Measurements from ENCODE around the gene JAM2. TPM values are rescaled to one million over a fixed set of nuclear protein-coding genes. Genes with fewer than 3 reads are reported as not detected.

JAM2 gene
- total RNA-seq, 1 donor from 2014 or later: 29.7 TPM

DNA sequence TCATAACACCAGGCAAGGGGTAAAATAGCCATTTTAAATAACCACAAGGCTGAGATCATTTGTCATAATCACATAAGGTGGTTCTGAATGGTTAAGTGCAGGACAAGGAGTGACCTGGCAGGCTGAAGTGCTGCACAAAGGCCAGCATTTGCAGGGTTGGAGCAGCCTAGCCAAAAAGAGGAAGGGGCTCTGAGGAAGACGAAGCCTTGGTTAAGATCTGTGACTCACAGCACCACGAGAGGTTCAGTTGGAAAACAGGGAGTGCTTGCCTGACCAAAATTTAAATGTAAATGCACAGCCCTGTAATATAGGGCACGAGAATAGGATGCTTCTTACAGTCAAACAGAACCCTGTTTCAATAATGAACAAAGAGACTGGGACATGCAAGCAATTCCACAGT, 83.6 kb downstream of the JAM2 start:
- Mint-ChIP-seq H3K9me3 (no peaks in the 10 kb centered on the region), H3K27me3 (ENCODE audit: low read depth) (no peaks in the 10 kb centered on the region), H3K4me1 (peaks cover 5% of the 10 kb centered on the region), H3K36me3 (ENCODE audit: low read depth) (peaks cover 25% of the 10 kb centered on the region), H3K4me3 (no peak overlapping the region), H3K27ac (ENCODE audit: unreplicated experiment) (no peak overlapping the region)
- no peak for DNase-seq (ENCODE audit: low read depth, low spot score)
- TF ChIP-seq, protein P1, sequence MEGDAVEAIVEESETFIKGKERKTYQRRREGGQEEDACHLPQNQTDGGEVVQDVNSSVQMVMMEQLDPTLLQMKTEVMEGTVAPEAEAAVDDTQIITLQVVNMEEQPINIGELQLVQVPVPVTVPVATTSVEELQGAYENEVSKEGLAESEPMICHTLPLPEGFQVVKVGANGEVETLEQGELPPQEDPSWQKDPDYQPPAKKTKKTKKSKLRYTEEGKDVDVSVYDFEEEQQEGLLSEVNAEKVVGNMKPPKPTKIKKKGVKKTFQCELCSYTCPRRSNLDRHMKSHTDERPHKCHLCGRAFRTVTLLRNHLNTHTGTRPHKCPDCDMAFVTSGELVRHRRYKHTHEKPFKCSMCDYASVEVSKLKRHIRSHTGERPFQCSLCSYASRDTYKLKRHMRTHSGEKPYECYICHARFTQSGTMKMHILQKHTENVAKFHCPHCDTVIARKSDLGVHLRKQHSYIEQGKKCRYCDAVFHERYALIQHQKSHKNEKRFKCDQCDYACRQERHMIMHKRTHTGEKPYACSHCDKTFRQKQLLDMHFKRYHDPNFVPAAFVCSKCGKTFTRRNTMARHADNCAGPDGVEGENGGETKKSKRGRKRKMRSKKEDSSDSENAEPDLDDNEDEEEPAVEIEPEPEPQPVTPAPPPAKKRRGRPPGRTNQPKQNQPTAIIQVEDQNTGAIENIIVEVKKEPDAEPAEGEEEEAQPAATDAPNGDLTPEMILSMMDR (conservative IDR thresholded peaks at IDR 0.05): no peak

DNA sequence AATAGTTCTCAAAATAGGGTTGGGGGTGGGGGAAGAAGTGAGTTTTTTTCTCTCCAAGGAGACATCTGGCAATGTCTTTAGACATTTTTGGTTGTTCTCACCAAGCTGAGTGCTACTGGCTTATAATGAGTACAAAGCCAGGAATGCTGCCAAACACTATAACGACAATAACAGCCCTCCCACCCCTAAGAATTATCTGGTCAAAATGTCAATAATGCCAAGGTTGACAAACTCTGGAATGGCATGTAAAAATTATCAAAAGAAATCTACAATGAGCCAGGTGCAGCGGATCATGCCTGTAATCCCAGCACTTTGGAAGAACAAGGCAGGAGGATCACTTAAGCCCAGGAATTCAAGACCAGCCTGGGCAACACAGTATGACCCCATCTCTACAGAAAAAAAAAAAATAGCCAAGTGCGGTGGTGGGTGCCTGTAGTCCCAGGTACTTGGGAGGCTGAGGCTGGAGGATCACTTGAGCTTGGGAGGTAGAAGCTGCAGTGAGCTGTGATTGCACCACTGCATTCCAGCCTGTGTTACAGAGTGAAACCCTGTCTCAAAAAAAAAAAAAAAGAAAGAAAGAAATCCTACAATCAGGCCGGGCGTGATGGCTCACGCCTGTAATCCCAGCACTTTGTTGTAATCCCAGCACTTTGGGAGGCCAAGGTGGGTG, 93.2 kb downstream of the JAM2 start:
- Mint-ChIP-seq H3K9me3 (no peaks in the 10 kb centered on the region), H3K36me3 (ENCODE audit: low read depth) (peaks cover 8% of the 10 kb centered on the region), H3K4me3 (peak overlapping the region; percentile 64), H3K27me3 (ENCODE audit: low read depth) (no peaks in the 10 kb centered on the region), H3K27ac (ENCODE audit: unreplicated experiment) (no peak overlapping the region), H3K4me1 (peaks cover 31% of the 10 kb centered on the region)
- TF ChIP-seq, protein P1 (conservative IDR thresholded peaks at IDR 0.05): no peak
- no peak for DNase-seq (ENCODE audit: low read depth, low spot score)

DNA sequence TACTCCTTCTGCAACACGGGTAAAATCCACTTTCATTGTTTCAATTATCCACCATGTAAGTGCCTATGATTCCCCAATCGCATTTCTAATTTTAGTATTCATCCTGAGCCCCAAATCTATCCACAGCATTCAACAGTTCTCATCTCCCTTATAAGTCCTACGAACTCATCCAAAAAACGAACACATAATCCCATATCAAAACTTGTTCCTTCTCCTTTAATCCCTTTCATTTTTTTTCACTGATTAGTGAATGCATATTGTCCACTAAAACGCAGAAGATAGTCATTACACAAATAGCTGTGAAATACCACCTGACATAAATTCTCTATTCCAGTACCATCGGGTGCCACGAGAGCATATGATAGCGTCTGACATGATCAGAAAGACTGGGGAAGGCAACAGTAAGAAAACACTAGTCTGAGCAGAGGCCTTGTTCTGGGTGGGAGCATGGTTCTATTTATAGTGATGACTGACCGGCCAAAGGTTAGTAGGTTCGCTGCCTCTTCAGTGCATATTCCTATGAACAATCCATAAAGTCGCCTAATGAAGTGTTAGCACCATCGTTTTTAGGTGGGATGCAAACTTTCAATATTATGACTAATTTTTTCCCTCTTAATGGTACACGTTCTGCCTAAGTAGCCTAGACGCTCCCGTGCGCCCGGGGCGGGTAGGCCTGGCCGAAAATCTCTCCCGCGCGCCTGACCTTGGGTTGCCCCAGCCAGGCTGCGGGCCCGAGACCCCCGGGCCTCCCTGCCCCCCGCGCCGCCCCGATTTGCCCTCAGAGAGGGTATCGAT, 95.0 kb downstream of the JAM2 start:
- H3K36me3 Mint-ChIP-seq (ENCODE audit: low read depth): peaks cover 3% of the 10 kb centered on the region
- H3K9me3 Mint-ChIP-seq: no peaks in the 10 kb centered on the region
- peak overlapping the region; percentile 100 for H3K4me3 Mint-ChIP-seq
- TF ChIP-seq, protein P1 (conservative IDR thresholded peaks at IDR 0.05): no peak
- H3K27me3 Mint-ChIP-seq (ENCODE audit: low read depth): no peaks in the 10 kb centered on the region
- peak overlapping the region; percentile 100 for H3K27ac Mint-ChIP-seq (ENCODE audit: unreplicated experiment)
- no peak for DNase-seq (ENCODE audit: low read depth, low spot score)
- peaks cover 37% of the 10 kb centered on the region for H3K4me1 Mint-ChIP-seq

DNA sequence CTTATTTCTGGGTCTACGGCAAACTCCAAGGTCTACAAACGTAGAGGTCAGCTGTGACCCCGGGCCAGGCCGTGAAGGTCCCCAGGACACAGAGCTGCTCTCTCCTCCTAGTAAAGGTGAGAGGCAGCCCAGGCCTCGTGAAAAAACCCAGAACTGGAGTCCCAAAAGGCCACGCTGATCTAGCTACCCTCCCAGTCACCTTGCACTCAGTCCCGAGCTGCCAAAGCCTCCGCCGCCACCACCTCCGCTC, 95.5 kb downstream of the JAM2 start:
- H3K4me1 Mint-ChIP-seq: peaks cover 37% of the 10 kb centered on the region
- peaks cover 3% of the 10 kb centered on the region for H3K36me3 Mint-ChIP-seq (ENCODE audit: low read depth)
- TF ChIP-seq, protein P1 (conservative IDR thresholded peaks at IDR 0.05): no peak
- no peaks in the 10 kb centered on the region for H3K27me3 Mint-ChIP-seq (ENCODE audit: low read depth)
- no peak for DNase-seq (ENCODE audit: low read depth, low spot score)
- H3K27ac Mint-ChIP-seq (ENCODE audit: unreplicated experiment): peak overlapping the region; percentile 100
- peak overlapping the region; percentile 100 for H3K4me3 Mint-ChIP-seq
- H3K9me3 Mint-ChIP-seq: no peaks in the 10 kb centered on the region

DNA sequence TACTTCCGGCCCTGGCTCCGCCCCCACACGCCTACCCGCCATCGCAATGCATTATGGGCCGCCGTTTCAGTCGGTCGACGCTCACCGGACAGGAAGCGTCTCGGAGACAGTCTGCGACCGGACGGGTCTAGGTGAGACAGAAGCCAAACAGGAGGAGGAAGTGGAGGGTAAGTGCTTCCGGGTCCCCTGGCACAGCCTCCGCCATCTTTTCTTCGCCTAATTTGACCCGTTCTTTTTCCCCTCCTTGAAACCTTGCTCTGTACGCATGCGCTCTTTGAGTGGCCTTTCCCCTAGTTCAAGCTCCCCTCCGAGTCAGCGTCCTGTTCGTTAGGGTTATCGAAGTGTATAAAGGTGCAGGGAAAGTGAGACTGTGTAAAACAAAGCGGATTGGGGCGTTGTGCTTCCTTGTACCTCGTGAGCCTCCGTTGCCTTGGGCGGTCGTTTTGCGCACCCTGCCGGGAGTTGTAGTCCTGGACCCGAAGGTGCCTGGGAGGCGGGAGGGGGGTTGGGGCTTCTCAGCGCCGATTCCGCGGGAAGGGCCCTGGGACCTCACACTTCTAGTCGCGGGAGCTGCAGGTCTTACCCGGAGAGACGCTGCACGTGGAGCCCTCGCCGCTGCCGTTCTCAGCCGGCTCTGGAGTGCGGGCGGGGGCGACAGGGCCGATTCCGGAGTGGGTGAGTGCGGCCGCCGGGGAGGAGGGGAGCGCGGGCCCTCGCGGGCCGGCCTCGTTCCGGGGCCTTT, 96.0 kb downstream of the JAM2 start, which contains the start of the genes ATP5PF and GABPA:
Gene ATP5PF, minus strand, starts transcription at position 1 of the 742 bp plus-strand sequence. CDS start 5,110 bp downstream, outside the sequence.
Gene GABPA, plus strand, starts transcription at position 69 of the 742 bp plus-strand sequence. CDS start 6,627 bp downstream, outside the sequence.
- Mint-ChIP-seq H3K36me3 (ENCODE audit: low read depth) (peaks cover 3% of the 10 kb centered on the region), H3K9me3 (no peaks in the 10 kb centered on the region), H3K4me3 (peak within 1 kb of the TSS; percentile 100), H3K27me3 (ENCODE audit: low read depth) (no peaks in the 10 kb centered on the region), H3K27ac (ENCODE audit: unreplicated experiment) (peak within 1 kb of the TSS; percentile 100), H3K4me1 (peaks cover 37% of the 10 kb centered on the region)
- TF ChIP-seq, protein P1 (conservative IDR thresholded peaks at IDR 0.05): no peak
- peak; percentile 91 for DNase-seq (ENCODE audit: low read depth, low spot score)

All from neural crest cell (in vitro differentiated cells).